Omental fat pad (tissue), 4 donors: ENCODE measurements around the gene CHRNA9. TPM values are rescaled to one million over a fixed set of nuclear protein-coding genes. Genes with fewer than 3 reads are reported as not detected.
"Not testable (repeated sequence)": the region's sequence is repeated elsewhere in the genome, so short reads cannot be mapped to it uniquely, and the experiment has no call there.

Source experiments
- ATAC-seq: fragments of 150-250 bp; one replicate; pipeline ENCODE4 v1.9.1; 2016; ENCODE audit warnings: mild to moderate bottlenecking, moderate library complexity; ENCODE audit not compliant: low FRiP score
- DNase-seq: peaks from one replicate; pipeline ENCODE4 v3.0.0-alpha.2; 2019; ENCODE audit warnings: low spot score
- CTCF ChIP-seq, 3 donors: fragments of 450-650 bp; IDR thresholded peaks; one replicate each; pipeline ENCODE4 v1.5.1; 2016 to 2017; ENCODE audit warnings: antibody characterized with exemption in 3 of 3, mild to moderate bottlenecking in 3 of 3, moderate library complexity in 2 of 3
- total RNA-seq, 4 donors: library from RNA; depleted of rRNA; stranded (reverse); fragments of >200 nt; gene quantifications; one replicate each; pipeline ENCODE4 v1.1.0, GENCODE V29; 2016

Gene CHRNA9
- not detected for total RNA-seq

- ATAC-seq = no peak
- no peak for TF ChIP-seq CTCF (IDR thresholded peaks at IDR 0.05)
- no peak for DNase-seq
Measured at GRCh38 chr4:40334591-40335524, at the start of gene CHRNA9. Gene CHRNA9, plus strand, starts transcription at chr4:40335333. Its CDS starts 135 bp downstream, at chr4:40335468.

- ATAC-seq (no peak), DNase-seq (no peak)
- no peak for TF ChIP-seq CTCF (IDR thresholded peaks at IDR 0.05)
Measured at GRCh38 chr4:40285692-40286091, 49.4 kb upstream of the CHRNA9 start.

- no peak for ATAC-seq
- no peak for DNase-seq
Measured at GRCh38 chr4:40288566-40288965, 46.6 kb upstream of the CHRNA9 start.

GRCh38 chr4:40289366-40290188 lies 45.6 kb upstream of the CHRNA9 start:
- DNase-seq = no peak
- ATAC-seq = no peak

More at GRCh38 chr4:40288566-40288965, 46.6 kb upstream of the CHRNA9 start:
- TF ChIP-seq CTCF (IDR thresholded peaks at IDR 0.05) = no peak

GRCh38 chr4:40290611-40291186 lies 44.4 kb upstream of the CHRNA9 start:
- not testable (repeated sequence) for DNase-seq, ATAC-seq

More at GRCh38 chr4:40289366-40290188, 45.6 kb upstream of the CHRNA9 start:
- no peak for TF ChIP-seq CTCF (IDR thresholded peaks at IDR 0.05)

- DNase-seq (no peak), ATAC-seq (no peak)
- TF ChIP-seq CTCF (IDR thresholded peaks at IDR 0.05) = no peak
Measured at GRCh38 chr4:40292313-40292759, 42.8 kb upstream of the CHRNA9 start.

- no peak for TF ChIP-seq CTCF (IDR thresholded peaks at IDR 0.05)
- no peak for ATAC-seq
- no peak for DNase-seq
Measured at GRCh38 chr4:40294339-40294738, 40.8 kb upstream of the CHRNA9 start.

GRCh38 chr4:40295030-40295429 lies 40.1 kb upstream of the CHRNA9 start:
- ATAC-seq, DNase-seq: not testable (repeated sequence)
